H9 (cell line): ENCODE data around the gene DNAH11. TPM values are rescaled to one million over a fixed set of nuclear protein-coding genes. Genes with fewer than 3 reads are reported as not detected.

ENCODE experiments used
- DNase-seq: peaks from one replicate; pipeline ENCODE4 v3.0.0-alpha.2; 2017
- H2AFZ ChIP-seq: one replicate; pipeline ENCODE4 v1.6.1; 2013; ENCODE audit warnings: mild to moderate bottlenecking, low read length, control low read depth, moderate library complexity
- H2AK5ac ChIP-seq: 2 replicates; pipeline ENCODE4 v1.6.1; 2013; ENCODE audit warnings: low read length, control low read depth, mixed read lengths; ENCODE audit not compliant: insufficient read length
- H2BK120ac ChIP-seq: one replicate; pipeline ENCODE4 v1.6.1; 2013; ENCODE audit warnings: low read depth, mild to moderate bottlenecking, low read length, control low read depth, inconsistent platforms; ENCODE audit not compliant: poor library complexity, severe bottlenecking
- H2BK12ac ChIP-seq: 2 replicates; pipeline ENCODE4 v1.6.1; 2013; ENCODE audit warnings: low read length, control low read depth, mixed read lengths, low read depth; ENCODE audit not compliant: insufficient read length
- H2BK15ac ChIP-seq: 2 replicates; pipeline ENCODE4 v1.6.1; 2013; ENCODE audit warnings: low read depth, low read length, control low read depth
- H2BK20ac ChIP-seq: one replicate; pipeline ENCODE4 v1.6.1; 2013; ENCODE audit warnings: low read depth, mild to moderate bottlenecking, low read length, control low read depth, inconsistent platforms; ENCODE audit not compliant: poor library complexity, severe bottlenecking
- H2BK5ac ChIP-seq: 2 replicates; pipeline ENCODE4 v1.6.1; 2013; ENCODE audit warnings: low read length, control low read depth, mixed read lengths; ENCODE audit not compliant: insufficient read length
- H3K14ac ChIP-seq: 2 replicates; pipeline ENCODE4 v1.6.1; 2013; ENCODE audit warnings: low read length, control low read depth; ENCODE audit not compliant: insufficient read depth
- H3K18ac ChIP-seq: 2 replicates; pipeline ENCODE4 v1.6.1; 2013; ENCODE audit warnings: low read depth, mild to moderate bottlenecking, mixed read lengths, low read length, control low read depth; ENCODE audit not compliant: insufficient read length
- H3K23ac ChIP-seq: 2 replicates; pipeline ENCODE4 v1.6.1; 2013; ENCODE audit warnings: low read length, control low read depth, mixed read lengths, low read depth; ENCODE audit not compliant: insufficient read length
- H3K23me2 ChIP-seq: 2 replicates; pipeline ENCODE4 v1.6.1; 2013; ENCODE audit warnings: low read depth, mild to moderate bottlenecking, mixed read lengths, low read length, control low read depth; ENCODE audit not compliant: insufficient read length, poor library complexity, severe bottlenecking
- H3K27ac ChIP-seq: 2 replicates; pipeline ENCODE4 v1.5.1; 2013; ENCODE audit warnings: low read length, control low read depth, mixed read lengths, low read depth; ENCODE audit not compliant: insufficient read length
- H3K27me3 ChIP-seq: 2 replicates; pipeline ENCODE4 v1.6.1; 2013; ENCODE audit warnings: low read length, control low read depth, inconsistent platforms; ENCODE audit not compliant: insufficient read depth
- H3K4ac ChIP-seq: 2 replicates; pipeline ENCODE4 v1.6.1; 2013; ENCODE audit warnings: low read depth, mild to moderate bottlenecking, control low read depth, inconsistent platforms, low read length, moderate library complexity
- H3K4me1 ChIP-seq: 2 replicates; pipeline ENCODE4 v1.6.1; 2013; ENCODE audit warnings: low read length, control low read depth, inconsistent platforms; ENCODE audit not compliant: insufficient read depth
- H3K4me2 ChIP-seq: 2 replicates; pipeline ENCODE4 v1.6.1; 2013; ENCODE audit warnings: low read length, control low read depth, mixed read lengths; ENCODE audit not compliant: insufficient read length, insufficient read depth
- H3K56ac ChIP-seq: 2 replicates; pipeline ENCODE4 v1.6.1; 2013; ENCODE audit warnings: low read depth, mild to moderate bottlenecking, mixed read lengths, low read length, control low read depth; ENCODE audit not compliant: insufficient read length
- H3K79me1 ChIP-seq: 2 replicates; pipeline ENCODE4 v1.6.1; 2013; ENCODE audit warnings: low read depth, mild to moderate bottlenecking, moderate library complexity, low read length, control low read depth, inconsistent platforms; ENCODE audit not compliant: insufficient read depth, poor library complexity, severe bottlenecking
- H3K79me2 ChIP-seq: 2 replicates; pipeline ENCODE4 v1.6.1; 2013; ENCODE audit warnings: low read length, control low read depth, inconsistent platforms; ENCODE audit not compliant: insufficient read depth
- H3K9ac ChIP-seq: 2 replicates; pipeline ENCODE4 v1.6.1; 2013; ENCODE audit warnings: low read length, control low read depth, mixed read lengths; ENCODE audit not compliant: insufficient read length; ENCODE audit errors: extremely low read depth
- H3K9me3 ChIP-seq: one replicate; pipeline ENCODE4 v1.6.1; 2013; ENCODE audit warnings: low read depth, low read length, inconsistent platforms; ENCODE audit not compliant: control insufficient read depth
- H3T11ph ChIP-seq: one replicate; pipeline ENCODE4 v1.6.1; 2013; ENCODE audit warnings: mild to moderate bottlenecking, low read length, control low read depth, inconsistent platforms
- H4K20me1 ChIP-seq: one replicate; pipeline ENCODE4 v1.6.1; 2013; ENCODE audit not compliant: control insufficient read depth, insufficient read length, insufficient read depth
- H4K5ac ChIP-seq: 2 replicates; pipeline ENCODE4 v1.6.1; 2013; ENCODE audit warnings: low read depth, mild to moderate bottlenecking, mixed read lengths, low read length, control low read depth; ENCODE audit not compliant: insufficient read length
- H4K8ac ChIP-seq: replicated peaks from 2 replicates; pipeline ENCODE4 v1.6.1; 2013; ENCODE audit warnings: low read length, control low read depth, mixed read lengths, low read depth; ENCODE audit not compliant: insufficient read length
- H4K91ac ChIP-seq: 2 replicates; pipeline ENCODE4 v1.6.1; 2013; ENCODE audit warnings: low read depth, mild to moderate bottlenecking, moderate library complexity, mixed read lengths, low read length, control low read depth; ENCODE audit not compliant: insufficient read length
- H3K27ac Mint-ChIP-seq, 3 experiments: 2 replicates in 2 of 3; 3 replicates in 1 of 3; pipeline ENCODE4 v1.8.0; 2020 to 2021; ENCODE audit warnings: mixed read lengths in 3 of 3, mild to moderate bottlenecking in 1 of 3, moderate library complexity in 1 of 3
- H3K27me3 Mint-ChIP-seq: 2 replicates; pipeline ENCODE4 v1.8.0; 2021; ENCODE audit warnings: low read depth, mild to moderate bottlenecking, moderate library complexity, mixed read lengths
- H3K36me3 Mint-ChIP-seq, 3 experiments: 2 replicates in 2 of 3; 3 replicates in 1 of 3; pipeline ENCODE4 v1.8.0; 2020 to 2021; ENCODE audit warnings: low read depth in 3 of 3, mixed read lengths in 3 of 3; ENCODE audit not compliant: insufficient read depth in 1 of 3
- H3K4me1 Mint-ChIP-seq, 2 experiments: 2 replicates each; pipeline ENCODE4 v1.8.0; 2020; ENCODE audit warnings: mixed read lengths in 2 of 2
- H3K4me3 Mint-ChIP-seq, 2 experiments: 2 replicates in 1 of 2; 3 replicates in 1 of 2; pipeline ENCODE4 v1.8.0; 2020 to 2021; ENCODE audit warnings: mild to moderate bottlenecking in 2 of 2, mixed read lengths in 2 of 2, moderate library complexity in 1 of 2
- H3K9me3 Mint-ChIP-seq, 2 experiments: 2 replicates in 1 of 2; 3 replicates in 1 of 2; pipeline ENCODE4 v1.8.0; 2020; ENCODE audit warnings: mild to moderate bottlenecking in 2 of 2, mixed read lengths in 2 of 2, moderate library complexity in 1 of 2
- CTCF ChIP-seq: fragments of 200-600 bp; sonication (generic); conservative IDR thresholded peaks from 3 replicates; pipeline ENCODE4 v1.8.0; 2021; ENCODE audit warnings: antibody characterized with exemption, mild to moderate bottlenecking
- WGBS: extraction: QIAGEN DNeasy Blood & Tissue Kit; methylation state at CpG from one replicate; pipeline ENCODE4 v1.1.7; 2013; ENCODE audit warnings: missing lambda C conversion rate, low lambda C conversion rate, mixed read lengths; ENCODE audit not compliant: insufficient read length; ENCODE audit errors: extremely low coverage; 5-methylcytosine and 5-hydroxymethylcytosine counted together
- total RNA-seq: library from RNA; stranded (reverse); gene quantifications from 2 replicates; pipeline ENCODE4 v1.2.1, GENCODE V29; 2021

Gene DNAH11
- total RNA-seq, 1 experiment from 2014 or later: 2.5 TPM

GRCh38 chr7:21707566-21707965, 164.7 kb downstream of the DNAH11 start:
- Histone ChIP-seq H3K18ac (no peak overlapping the region), H4K20me1 (no peaks in the 10 kb centered on the region), H3T11ph (no peak overlapping the region), H4K5ac (no peak overlapping the region), H3K9me3 (no peaks in the 10 kb centered on the region), H2BK120ac (no peak overlapping the region), H4K91ac (no peak overlapping the region), H3K4ac (no peak overlapping the region), H3K23ac (no peak overlapping the region), H4K8ac (no peak overlapping the region), H3K23me2 (no peaks in the 10 kb centered on the region), H2BK15ac (no peak overlapping the region), H3K27me3 (no peaks in the 10 kb centered on the region), H3K27ac (no peak overlapping the region), H3K4me1 (no peaks in the 10 kb centered on the region), H3K56ac (no peak overlapping the region), H3K4me2 (no peak overlapping the region), H3K9ac (no peak overlapping the region), H3K14ac (no peak overlapping the region), H3K79me2 (no peaks in the 10 kb centered on the region), H2BK12ac (no peak overlapping the region), H2AFZ (no peak overlapping the region), H2AK5ac (no peak overlapping the region), H3K79me1 (no peaks in the 10 kb centered on the region), H2BK20ac (no peak overlapping the region), H2BK5ac (no peak overlapping the region)
- no peak for DNase-seq
- no CpG with 5 or more reads among the region's 7 CpGs for WGBS
- Mint-ChIP-seq H3K9me3 (no peaks in the 10 kb centered on the region), H3K36me3 (no peaks in the 10 kb centered on the region), H3K4me1 (peaks cover 6% of the 10 kb centered on the region in 2 experiments), H3K27ac (no peak overlapping the region), H3K27me3 (no peaks in the 10 kb centered on the region), H3K4me3 (no peak overlapping the region)
- TF ChIP-seq CTCF: no peak
